Osteocyte (in vitro differentiated cells): Measurements from ENCODE around the gene XYLT1. TPM values are rescaled to one million over a fixed set of nuclear protein-coding genes. Genes with fewer than 3 reads are reported as not detected.

Source experiments
- DNase-seq: peaks from one replicate; pipeline ENCODE4 v3.0.0; 2021; ENCODE audit warnings: mixed read lengths; ENCODE audit not compliant: unreplicated experiment; ENCODE audit errors: extremely low spot score
- H3K27ac Mint-ChIP-seq: one replicate; pipeline ENCODE4 v1.8.0; 2021; ENCODE audit warnings: mild to moderate bottlenecking, mixed read lengths; ENCODE audit not compliant: unreplicated experiment
- H3K27me3 Mint-ChIP-seq: one replicate; pipeline ENCODE4 v1.8.0; 2021; ENCODE audit warnings: mixed read lengths; ENCODE audit not compliant: unreplicated experiment
- H3K36me3 Mint-ChIP-seq: one replicate; pipeline ENCODE4 v1.8.0; 2021; ENCODE audit warnings: mixed read lengths; ENCODE audit not compliant: unreplicated experiment
- H3K4me1 Mint-ChIP-seq: one replicate; pipeline ENCODE4 v1.8.0; 2021; ENCODE audit warnings: mixed read lengths; ENCODE audit not compliant: unreplicated experiment
- H3K4me3 Mint-ChIP-seq: one replicate; pipeline ENCODE4 v1.8.0; 2021; ENCODE audit warnings: mild to moderate bottlenecking, moderate library complexity, mixed read lengths; ENCODE audit not compliant: unreplicated experiment
- H3K9me3 Mint-ChIP-seq: one replicate; pipeline ENCODE4 v1.8.0; 2021; ENCODE audit warnings: mixed read lengths; ENCODE audit not compliant: unreplicated experiment
- total RNA-seq: library from RNA; stranded (reverse); gene quantifications from 2 replicates; pipeline ENCODE4 v1.2.1, GENCODE V29; 2021
- TF ChIP-seq, protein P1 (sequence below): fragments of 200-600 bp; sonication (generic); IDR thresholded peaks from 2 replicates; pipeline ENCODE4 v1.5.0; 2021; ENCODE audit warnings: antibody characterized with exemption, mild to moderate bottlenecking, moderate library complexity

XYLT1 gene
- total RNA-seq, 1 donor from 2014 or later, result 11.1 TPM

DNA sequence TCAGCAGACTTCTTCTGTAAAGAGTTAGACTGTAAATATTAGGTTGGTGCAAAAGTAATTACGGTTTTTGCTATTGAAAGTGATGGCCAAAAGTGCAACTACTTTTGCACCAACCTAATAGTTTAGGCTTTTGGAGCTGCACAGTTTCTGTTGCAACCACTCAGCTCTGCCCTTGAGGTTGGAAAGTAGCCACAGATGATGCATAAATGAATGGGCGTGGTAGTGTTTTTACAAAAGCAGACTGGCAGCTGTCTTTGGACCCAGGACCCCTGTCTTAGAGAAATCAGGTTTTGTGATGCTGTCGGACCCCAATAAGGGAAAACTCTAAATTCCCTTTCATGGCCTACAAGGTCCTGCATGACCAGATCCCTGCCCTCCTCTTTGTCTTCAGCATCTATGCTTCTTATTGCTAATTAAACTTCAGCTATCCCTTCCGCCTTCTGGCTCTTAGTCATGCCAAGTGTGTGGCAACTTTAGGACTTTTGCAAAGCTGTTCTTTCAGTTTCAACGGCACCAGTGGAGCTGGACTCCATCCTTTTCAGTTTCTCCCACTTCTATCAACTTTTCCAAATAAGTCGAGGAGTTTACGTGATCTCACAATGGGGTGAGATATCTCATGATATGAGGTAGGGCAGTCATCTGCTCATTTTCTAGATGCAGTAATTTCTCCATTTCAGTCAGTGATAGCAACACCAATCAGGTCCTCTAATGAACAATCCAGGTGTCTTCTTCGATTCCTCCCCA, 232.3 kb downstream of the XYLT1 start:
- Mint-ChIP-seq H3K27ac (no peak overlapping the region), H3K4me3 (no peak overlapping the region), H3K9me3 (peaks cover 13% of the 10 kb centered on the region), H3K27me3 (no peaks in the 10 kb centered on the region), H3K36me3 (no peaks in the 10 kb centered on the region), H3K4me1 (no peaks in the 10 kb centered on the region)
- DNase-seq, result no peak
- TF ChIP-seq, protein P1, sequence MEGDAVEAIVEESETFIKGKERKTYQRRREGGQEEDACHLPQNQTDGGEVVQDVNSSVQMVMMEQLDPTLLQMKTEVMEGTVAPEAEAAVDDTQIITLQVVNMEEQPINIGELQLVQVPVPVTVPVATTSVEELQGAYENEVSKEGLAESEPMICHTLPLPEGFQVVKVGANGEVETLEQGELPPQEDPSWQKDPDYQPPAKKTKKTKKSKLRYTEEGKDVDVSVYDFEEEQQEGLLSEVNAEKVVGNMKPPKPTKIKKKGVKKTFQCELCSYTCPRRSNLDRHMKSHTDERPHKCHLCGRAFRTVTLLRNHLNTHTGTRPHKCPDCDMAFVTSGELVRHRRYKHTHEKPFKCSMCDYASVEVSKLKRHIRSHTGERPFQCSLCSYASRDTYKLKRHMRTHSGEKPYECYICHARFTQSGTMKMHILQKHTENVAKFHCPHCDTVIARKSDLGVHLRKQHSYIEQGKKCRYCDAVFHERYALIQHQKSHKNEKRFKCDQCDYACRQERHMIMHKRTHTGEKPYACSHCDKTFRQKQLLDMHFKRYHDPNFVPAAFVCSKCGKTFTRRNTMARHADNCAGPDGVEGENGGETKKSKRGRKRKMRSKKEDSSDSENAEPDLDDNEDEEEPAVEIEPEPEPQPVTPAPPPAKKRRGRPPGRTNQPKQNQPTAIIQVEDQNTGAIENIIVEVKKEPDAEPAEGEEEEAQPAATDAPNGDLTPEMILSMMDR, result no peak

DNA sequence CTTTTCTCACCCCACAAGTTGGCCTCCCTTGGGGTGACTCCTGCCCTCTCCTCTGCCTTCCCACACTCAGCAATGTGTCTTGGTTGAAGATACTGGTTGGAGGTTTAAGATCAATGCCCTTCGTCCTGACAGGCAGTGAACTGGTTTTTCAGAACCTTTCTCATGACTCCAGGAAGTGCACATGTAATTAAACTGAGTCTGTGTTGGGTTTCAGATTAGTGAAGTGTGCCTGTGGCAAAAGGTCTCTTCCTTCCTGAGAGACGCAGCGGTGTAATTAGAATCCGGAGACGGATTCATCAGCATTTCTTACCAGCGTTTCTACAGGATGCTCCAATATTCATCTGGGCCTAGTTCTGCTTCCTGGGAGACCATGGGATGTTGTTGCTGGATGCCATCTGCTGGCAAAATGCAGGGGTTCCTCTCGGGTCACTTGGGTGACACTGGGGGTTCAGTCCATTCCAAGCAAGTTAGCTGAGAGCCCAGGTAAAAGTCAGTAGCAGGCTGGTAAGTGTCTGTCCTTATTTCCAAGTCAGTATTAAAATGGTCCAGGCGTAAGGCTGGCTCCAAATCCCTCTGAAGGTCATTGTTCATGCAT, 233.3 kb downstream of the XYLT1 start:
- Mint-ChIP-seq H3K36me3 (no peaks in the 10 kb centered on the region), H3K4me3 (no peak overlapping the region), H3K9me3 (peaks cover 13% of the 10 kb centered on the region), H3K4me1 (no peaks in the 10 kb centered on the region), H3K27me3 (no peaks in the 10 kb centered on the region), H3K27ac (no peak overlapping the region)
- no peak for DNase-seq
- TF ChIP-seq, protein P1, result no peak

DNA sequence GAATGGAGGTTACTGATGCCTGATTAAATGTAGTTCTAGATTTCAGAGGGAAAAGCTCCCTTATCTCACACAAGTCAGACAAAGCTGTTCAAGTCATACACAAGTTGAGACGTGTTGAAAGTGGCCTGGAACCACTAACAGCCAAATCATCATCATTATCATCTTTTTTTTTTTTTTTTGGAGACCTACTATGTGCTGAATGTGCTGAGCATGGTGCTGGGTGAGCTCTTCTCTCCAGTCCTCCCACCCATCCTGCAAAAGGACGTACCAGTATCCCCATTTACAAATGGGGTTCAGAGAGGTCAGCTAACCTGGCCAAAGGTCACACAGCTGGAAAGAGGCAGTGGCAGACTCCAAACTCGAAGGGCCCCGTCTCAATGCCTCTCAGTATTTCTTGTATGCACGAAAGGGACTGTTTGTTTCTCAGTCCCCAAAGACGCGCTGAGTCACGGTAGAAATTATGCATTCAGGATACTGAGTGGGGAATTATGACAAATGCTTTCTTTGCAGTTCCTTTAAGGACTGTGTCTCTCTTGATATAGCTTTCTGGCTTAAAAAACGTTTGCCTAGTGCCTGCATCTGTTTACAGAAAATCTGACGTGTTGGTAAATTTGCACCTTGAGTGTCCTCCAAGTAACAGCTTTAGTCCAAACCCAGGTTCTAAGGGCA, 235.5 kb downstream of the XYLT1 start:
- Mint-ChIP-seq H3K9me3 (peaks cover 7% of the 10 kb centered on the region), H3K4me1 (no peaks in the 10 kb centered on the region), H3K36me3 (no peaks in the 10 kb centered on the region), H3K27ac (no peak overlapping the region), H3K4me3 (no peak overlapping the region), H3K27me3 (no peaks in the 10 kb centered on the region)
- TF ChIP-seq, protein P1, result no peak
- DNase-seq, result no peak

DNA sequence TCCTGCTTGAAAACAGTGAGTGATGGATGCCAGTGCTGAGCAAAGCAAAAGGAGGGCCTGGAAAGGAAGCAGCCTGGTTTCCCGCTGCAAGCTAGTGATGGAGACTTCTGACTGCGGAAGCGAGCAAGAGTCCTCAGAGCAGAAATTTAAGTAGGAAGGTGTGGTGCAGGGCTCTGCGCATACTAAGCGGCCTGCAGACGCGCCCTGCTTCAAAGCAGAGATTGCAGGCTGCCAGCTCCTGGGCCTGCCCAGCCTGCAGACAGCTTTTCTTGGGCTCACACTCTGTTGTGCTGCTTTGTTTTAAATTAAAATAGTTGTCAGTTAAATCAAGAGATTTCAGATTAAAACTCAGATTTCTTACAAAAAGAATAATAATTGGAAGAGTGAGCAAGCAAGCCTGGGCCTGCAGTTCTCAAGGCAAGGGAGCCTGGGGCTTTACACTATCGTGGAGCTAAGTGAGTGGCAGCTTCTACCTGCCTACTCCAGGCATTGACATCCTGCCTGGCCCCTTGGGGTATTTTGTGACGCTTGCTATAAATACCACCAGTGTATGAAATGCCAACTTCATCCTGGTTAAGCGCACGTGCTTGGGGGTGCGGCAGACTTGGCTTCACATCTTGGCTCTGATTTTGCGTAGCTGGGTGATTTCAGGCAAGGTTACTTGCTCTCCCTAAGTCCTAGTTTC, 237.3 kb downstream of the XYLT1 start:
- H3K4me1 Mint-ChIP-seq, result no peaks in the 10 kb centered on the region
- DNase-seq, result no peak
- TF ChIP-seq, protein P1, result no peak
- H3K27ac Mint-ChIP-seq, result no peak overlapping the region
- H3K27me3 Mint-ChIP-seq, result no peaks in the 10 kb centered on the region
- H3K9me3 Mint-ChIP-seq, result peaks cover 3% of the 10 kb centered on the region
- H3K36me3 Mint-ChIP-seq, result no peaks in the 10 kb centered on the region
- H3K4me3 Mint-ChIP-seq, result no peak overlapping the region
